Gastrocnemius medialis (tissue), 4 donors: ENCODE measurements around the gene CMIP. TPM values are rescaled to one million over a fixed set of nuclear protein-coding genes. Genes with fewer than 3 reads are reported as not detected.

Source experiments
- ATAC-seq, 2 donors: fragments of 150-250 bp; one replicate each; pipeline ENCODE4 v1.9.1; 2016
- DNase-seq, 2 donors: peaks; one replicate each; pipeline ENCODE4 v3.0.0-alpha.2; 2019
- H3K27ac ChIP-seq, 4 donors: fragments of 200-600 bp; sonication (generic); 1 replicate in 1 of 4; 2 replicates in 3 of 4; pipeline ENCODE4 v1.5.1; 2016 to 2018; ENCODE audit warnings: mild to moderate bottlenecking in 2 of 4, moderate library complexity in 1 of 4
- H3K27me3 ChIP-seq, 3 donors: fragments of 200-600 bp; sonication (generic) in 2 of 3; 1 replicate in 1 of 3; 2 replicates in 2 of 3; pipeline versions ENCODE4 v1.5.1 to v1.6.0; 2016 to 2019; ENCODE audit warnings: mild to moderate bottlenecking in 1 of 3, moderate library complexity in 1 of 3
- H3K36me3 ChIP-seq, 2 donors: fragments of 200-600 bp; sonication (generic) in 1 of 2; one replicate each; pipeline ENCODE4 v1.5.1; 2017 to 2018
- H3K4me1 ChIP-seq, 2 donors: fragments of 200-600 bp; sonication (generic) in 1 of 2; one replicate each; pipeline ENCODE4 v1.5.1; 2016 to 2017; ENCODE audit warnings: mild to moderate bottlenecking in 2 of 2
- H3K4me3 ChIP-seq, 4 donors: fragments of 200-600 bp; sonication (generic) in 3 of 4; 1 replicate in 1 of 4; 2 replicates in 3 of 4; pipeline ENCODE4 v1.5.1; 2016 to 2019; ENCODE audit warnings: mild to moderate bottlenecking in 2 of 4
- H3K9me3 ChIP-seq, 3 donors: fragments of 200-600 bp; sonication (generic) in 2 of 3; 1 replicate in 1 of 3; 2 replicates in 2 of 3; pipeline ENCODE4 v1.5.1; 2016 to 2019
- POLR2A ChIP-seq, 2 donors: fragments of 450-650 bp; IDR thresholded peaks; one replicate each; pipeline ENCODE4 v1.6.1; 2017; ENCODE audit warnings: antibody characterized with exemption in 2 of 2, mild to moderate bottlenecking in 2 of 2, moderate library complexity in 2 of 2
- in situ Hi-C, 4 donors: fragments of 200-750 bp; cut with MboI; loops; one replicate each; pipeline versions ENCODE4 v1.15.0 to v1.8.0; 2017; ENCODE audit warnings: low sequenced_read_pairs in 4 of 4
- intact Hi-C: fragments of 100-400 bp; cut with DNase I; formaldehyde crosslinking; loops from one replicate; pipeline ENCODE4 v1.15.1; 2023; ENCODE audit warnings: low total_unique reads
- total RNA-seq, 4 donors: library from RNA; depleted of rRNA; stranded (reverse); fragments of >200 nt; gene quantifications; one replicate each; pipeline versions ENCODE4 v1.1.0 to v1.2.3, GENCODE V29; 2016
- TF ChIP-seq, protein P1 (sequence below), 5 experiments: fragments of 450-650 bp in 3 of 5; fragments of 200-600 bp in 2 of 5; sonication (generic) in 2 of 5; IDR thresholded peaks in 4 of 5; conservative IDR thresholded peaks in 1 of 5; 1 replicate in 4 of 5; 2 replicates in 1 of 5; pipeline ENCODE4 v1.5.1; 2016 to 2019; ENCODE audit warnings: antibody characterized with exemption in 5 of 5, mild to moderate bottlenecking in 3 of 5, moderate library complexity in 3 of 5

The CMIP gene
- total RNA-seq, 4 donors from 2014 or later: 0.90 to 5.1 (median 2.7) TPM

DNA sequence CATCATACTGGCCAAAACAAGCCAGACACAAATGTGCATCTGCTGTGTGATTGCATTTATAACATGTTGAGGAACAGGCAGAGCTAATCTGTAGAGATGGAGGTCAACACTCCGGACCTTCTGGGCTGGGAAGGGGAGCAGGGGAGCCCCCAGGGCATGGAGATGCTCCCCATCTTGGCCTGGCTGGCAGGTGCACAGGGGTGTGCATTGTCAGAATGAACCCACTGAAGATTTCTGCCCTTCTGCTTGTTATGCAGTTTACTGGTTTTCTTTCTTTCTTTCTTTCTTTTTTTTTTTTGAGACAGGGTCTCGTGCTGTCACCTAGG lies 146.9 kb downstream of the CMIP start:
- intact Hi-C loops: no loop called here
- in situ Hi-C loops: no loop called here
- H3K4me1 ChIP-seq: no peaks in the 10 kb centered on the region
- no peaks in the 10 kb centered on the region for H3K36me3 ChIP-seq
- TF ChIP-seq POLR2A (IDR thresholded peaks at IDR 0.05): no peak
- TF ChIP-seq, protein P1, sequence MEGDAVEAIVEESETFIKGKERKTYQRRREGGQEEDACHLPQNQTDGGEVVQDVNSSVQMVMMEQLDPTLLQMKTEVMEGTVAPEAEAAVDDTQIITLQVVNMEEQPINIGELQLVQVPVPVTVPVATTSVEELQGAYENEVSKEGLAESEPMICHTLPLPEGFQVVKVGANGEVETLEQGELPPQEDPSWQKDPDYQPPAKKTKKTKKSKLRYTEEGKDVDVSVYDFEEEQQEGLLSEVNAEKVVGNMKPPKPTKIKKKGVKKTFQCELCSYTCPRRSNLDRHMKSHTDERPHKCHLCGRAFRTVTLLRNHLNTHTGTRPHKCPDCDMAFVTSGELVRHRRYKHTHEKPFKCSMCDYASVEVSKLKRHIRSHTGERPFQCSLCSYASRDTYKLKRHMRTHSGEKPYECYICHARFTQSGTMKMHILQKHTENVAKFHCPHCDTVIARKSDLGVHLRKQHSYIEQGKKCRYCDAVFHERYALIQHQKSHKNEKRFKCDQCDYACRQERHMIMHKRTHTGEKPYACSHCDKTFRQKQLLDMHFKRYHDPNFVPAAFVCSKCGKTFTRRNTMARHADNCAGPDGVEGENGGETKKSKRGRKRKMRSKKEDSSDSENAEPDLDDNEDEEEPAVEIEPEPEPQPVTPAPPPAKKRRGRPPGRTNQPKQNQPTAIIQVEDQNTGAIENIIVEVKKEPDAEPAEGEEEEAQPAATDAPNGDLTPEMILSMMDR (IDR thresholded peaks at IDR 0.05 in 4 of 5, conservative IDR thresholded peaks at IDR 0.05 in 1 of 5): no peak
- no peaks in the 10 kb centered on the region for H3K27me3 ChIP-seq
- no peak overlapping the region for H3K27ac ChIP-seq
- no peak for DNase-seq
- no peak overlapping the region for H3K4me3 ChIP-seq
- H3K9me3 ChIP-seq: no peaks in the 10 kb centered on the region
- no peak for ATAC-seq

DNA sequence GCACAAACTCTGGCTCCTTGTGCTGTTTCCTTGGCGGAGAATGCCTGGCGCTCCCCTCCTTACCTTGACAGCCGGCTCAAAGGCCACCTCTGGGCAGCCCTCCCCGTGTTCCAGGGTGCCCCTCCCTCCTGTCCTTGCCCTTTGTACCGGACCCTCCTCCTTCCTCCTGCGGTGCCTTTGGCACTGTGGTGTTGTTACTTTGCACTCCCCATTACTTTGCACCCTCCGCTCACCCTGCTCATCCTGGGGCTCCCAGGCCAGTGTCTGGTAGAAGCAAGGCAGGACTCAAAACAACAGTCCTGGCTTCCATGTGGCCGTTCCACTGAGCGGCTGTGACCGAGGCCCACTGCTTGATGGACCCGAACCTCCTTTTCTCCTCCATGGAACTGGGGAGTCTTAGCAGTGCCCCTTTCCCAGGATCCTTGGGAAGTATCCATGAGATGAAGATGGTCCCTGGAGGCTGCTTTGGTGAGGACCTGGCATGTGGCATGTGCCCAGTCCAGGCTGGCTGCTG lies 147.8 kb downstream of the CMIP start:
- TF ChIP-seq, protein P1 (IDR thresholded peaks at IDR 0.05 in 4 of 5, conservative IDR thresholded peaks at IDR 0.05 in 1 of 5): no peak
- no peak for TF ChIP-seq POLR2A (IDR thresholded peaks at IDR 0.05)
- in situ Hi-C loops (no loop called here), intact Hi-C loops (no loop called here)
- DNase-seq: no peak
- Histone ChIP-seq H3K27me3 (no peaks in the 10 kb centered on the region), H3K4me3 (no peak overlapping the region), H3K9me3 (no peaks in the 10 kb centered on the region), H3K27ac (no peak overlapping the region), H3K4me1 (no peaks in the 10 kb centered on the region), H3K36me3 (no peaks in the 10 kb centered on the region)
- no peak for ATAC-seq

- Histone ChIP-seq H3K27ac (no peak overlapping the region), H3K27me3 (no peaks in the 10 kb centered on the region), H3K36me3 (no peaks in the 10 kb centered on the region), H3K4me3 (no peak overlapping the region), H3K9me3 (no peaks in the 10 kb centered on the region), H3K4me1 (no peaks in the 10 kb centered on the region)
- ATAC-seq (no peak), DNase-seq (no peak)
- intact Hi-C loops: no loop called here
- in situ Hi-C loops: no loop called here
- TF ChIP-seq POLR2A (IDR thresholded peaks at IDR 0.05): no peak
- TF ChIP-seq, protein P1 (IDR thresholded peaks at IDR 0.05 in 4 of 5, conservative IDR thresholded peaks at IDR 0.05 in 1 of 5): no peak
Observed at GRCh38 chr16:81593481-81593880, 148.9 kb downstream of the CMIP start.

GRCh38 chr16:81595629-81596292 lies 151.2 kb downstream of the CMIP start:
- ATAC-seq: no peak
- in situ Hi-C loops (no loop called here), intact Hi-C loops (no loop called here)
- Histone ChIP-seq H3K4me1 (no peaks in the 10 kb centered on the region), H3K27me3 (no peaks in the 10 kb centered on the region), H3K36me3 (no peaks in the 10 kb centered on the region), H3K9me3 (no peaks in the 10 kb centered on the region), H3K27ac (no peak overlapping the region), H3K4me3 (no peak overlapping the region)
- TF ChIP-seq, protein P1 (IDR thresholded peaks at IDR 0.05 in 4 of 5, conservative IDR thresholded peaks at IDR 0.05 in 1 of 5): no peak
- TF ChIP-seq POLR2A (IDR thresholded peaks at IDR 0.05): no peak
- no peak for DNase-seq
